Hematopoietic multipotent progenitor cell treated with erythropoietin and hydrocortisone succinate and interleukin-3 and kit ligand, for 8 days (in vitro differentiated cells): ENCODE measurements around the gene ZNF157.
"Not testable (repeated sequence)": the region's sequence is repeated elsewhere in the genome, so short reads cannot be mapped to it uniquely, and the experiment has no call there.

Experiments used
- DNase-seq: peaks from one replicate; pipeline ENCODE4 v3.0.0-alpha.2; 2015

The ZNF157 gene

DNA sequence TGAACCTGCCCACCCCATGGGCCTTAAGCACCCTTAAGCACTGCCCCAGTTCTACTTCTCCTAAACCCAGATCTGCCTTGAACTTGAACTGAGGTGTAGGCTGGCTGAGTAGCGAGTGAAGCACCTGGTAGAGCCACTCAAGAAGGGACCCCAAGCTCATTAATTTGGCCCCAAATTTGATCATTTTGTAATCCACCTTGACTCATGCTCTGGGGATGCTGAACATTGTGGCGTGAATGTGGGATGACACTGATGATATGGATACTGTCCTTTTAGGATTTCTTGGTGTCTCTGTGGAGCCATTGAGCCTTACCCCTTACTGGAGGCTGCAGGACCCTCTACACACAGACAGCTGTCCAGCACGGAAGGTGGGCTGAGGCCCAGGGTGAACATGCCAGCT lies at the start of gene ZNF157:
ZNF157 (plus strand) TSS at position 301 of the 400 bp plus-strand sequence; CDS start at position 392, 91 bp downstream.
- no peak for DNase-seq

DNA sequence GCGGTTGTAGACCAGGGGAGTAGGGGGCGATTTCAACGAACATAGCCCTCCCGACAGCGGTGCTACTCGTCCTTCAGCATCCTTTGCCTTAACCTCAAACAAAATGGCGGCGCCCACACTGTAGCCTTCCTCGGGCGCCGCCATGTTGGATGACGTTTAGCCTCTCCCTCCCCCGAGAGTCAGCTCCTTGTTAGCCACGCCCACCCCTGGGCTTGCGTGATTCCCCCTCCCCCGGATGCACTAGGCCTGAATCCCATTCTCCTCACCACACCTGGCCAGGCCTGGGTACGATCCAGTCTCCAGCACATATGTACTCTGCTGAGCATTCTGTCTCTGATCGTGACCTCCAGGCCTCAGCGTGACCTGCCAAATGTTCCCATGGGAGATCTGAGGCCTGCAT lies 49.0 kb upstream of the ZNF157 start:
- DNase-seq: no peak

DNA sequence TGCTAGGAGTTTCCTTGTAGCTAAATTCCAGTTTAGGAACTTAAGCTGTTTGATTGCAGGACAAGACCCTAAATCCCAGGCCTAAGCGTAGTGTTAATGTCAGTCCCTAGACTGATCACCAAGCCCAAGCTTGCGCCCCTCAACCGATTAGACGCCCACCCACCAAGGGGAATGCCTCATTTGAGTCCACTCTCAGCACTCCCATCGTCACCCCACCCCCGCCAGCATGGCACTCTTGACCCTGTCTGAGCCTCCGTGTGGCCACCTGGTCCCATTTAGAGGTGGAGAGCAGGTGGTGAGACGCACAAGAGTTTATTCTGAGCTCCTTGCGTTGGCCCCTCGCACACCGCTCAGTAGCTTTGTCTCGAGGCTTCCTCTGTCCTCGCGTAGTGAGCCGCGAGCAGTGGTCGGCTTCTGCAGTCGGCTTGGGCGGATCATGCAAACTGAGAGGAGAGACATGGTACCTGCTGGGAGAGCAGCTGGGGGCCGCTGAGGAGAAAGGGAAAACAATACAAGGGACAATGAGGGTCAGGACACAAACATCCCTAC lies 48.5 kb upstream of the ZNF157 start:
- no peak for DNase-seq

DNA sequence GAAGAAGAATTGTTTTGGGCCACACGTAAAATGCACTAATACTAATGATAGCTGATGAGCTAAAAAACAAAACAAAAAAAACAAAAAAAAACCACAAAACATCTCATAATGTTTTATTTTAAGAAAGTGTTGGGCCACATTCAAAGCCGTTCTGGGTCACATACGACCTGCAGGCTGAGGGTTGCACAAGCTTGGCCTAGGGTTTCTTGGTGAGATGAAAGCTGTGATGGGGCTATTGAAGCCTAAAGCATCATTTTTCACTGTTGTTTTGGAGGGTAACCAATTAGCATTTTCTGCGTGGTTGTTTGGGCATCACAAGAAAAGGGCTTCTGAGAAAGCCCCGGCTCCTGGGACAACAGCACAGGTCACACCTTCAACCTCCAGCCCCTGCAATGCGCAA lies 42.5 kb upstream of the ZNF157 start:
- DNase-seq: no peak

DNA sequence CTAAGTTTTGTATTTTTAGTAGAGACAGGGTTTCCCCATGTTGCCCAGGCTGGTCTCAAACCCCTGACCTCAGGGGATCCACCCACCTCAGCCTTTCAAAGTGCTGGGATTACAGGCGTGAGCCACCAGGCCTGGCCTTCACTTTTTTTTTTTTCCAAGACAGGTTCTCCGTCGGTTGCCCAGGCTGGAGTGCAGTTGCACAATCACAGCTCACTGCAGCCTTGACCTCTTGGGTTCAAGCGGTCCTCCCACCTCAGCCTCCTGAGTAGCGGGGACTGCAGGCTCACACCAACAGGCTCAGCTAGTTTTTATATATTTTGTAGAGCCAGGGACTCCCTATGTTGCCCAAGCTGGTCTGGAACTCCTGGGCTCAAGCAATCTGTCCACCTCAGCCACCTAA lies 37.6 kb upstream of the ZNF157 start:
- not testable (repeated sequence) for DNase-seq

DNA sequence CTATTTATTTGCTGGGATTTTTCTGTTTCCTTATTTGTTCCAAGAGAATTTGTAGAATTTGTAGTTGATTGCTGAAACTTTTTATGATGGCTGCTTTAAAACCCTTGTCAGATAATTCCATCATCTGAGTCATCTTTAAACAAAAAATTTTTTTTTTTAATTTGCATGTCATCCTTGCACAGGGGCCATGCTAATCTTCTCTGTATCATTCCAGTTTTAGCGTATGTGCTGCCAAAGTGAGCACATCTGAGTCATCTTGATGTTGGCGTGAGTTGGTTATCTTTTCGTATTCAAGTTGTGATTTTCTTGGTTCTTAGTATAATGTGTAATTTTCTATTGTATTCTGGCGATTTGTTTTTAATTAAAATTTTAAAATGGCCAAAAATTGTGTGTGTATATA lies 18.7 kb upstream of the ZNF157 start:
- DNase-seq: peak; percentile 2

DNA sequence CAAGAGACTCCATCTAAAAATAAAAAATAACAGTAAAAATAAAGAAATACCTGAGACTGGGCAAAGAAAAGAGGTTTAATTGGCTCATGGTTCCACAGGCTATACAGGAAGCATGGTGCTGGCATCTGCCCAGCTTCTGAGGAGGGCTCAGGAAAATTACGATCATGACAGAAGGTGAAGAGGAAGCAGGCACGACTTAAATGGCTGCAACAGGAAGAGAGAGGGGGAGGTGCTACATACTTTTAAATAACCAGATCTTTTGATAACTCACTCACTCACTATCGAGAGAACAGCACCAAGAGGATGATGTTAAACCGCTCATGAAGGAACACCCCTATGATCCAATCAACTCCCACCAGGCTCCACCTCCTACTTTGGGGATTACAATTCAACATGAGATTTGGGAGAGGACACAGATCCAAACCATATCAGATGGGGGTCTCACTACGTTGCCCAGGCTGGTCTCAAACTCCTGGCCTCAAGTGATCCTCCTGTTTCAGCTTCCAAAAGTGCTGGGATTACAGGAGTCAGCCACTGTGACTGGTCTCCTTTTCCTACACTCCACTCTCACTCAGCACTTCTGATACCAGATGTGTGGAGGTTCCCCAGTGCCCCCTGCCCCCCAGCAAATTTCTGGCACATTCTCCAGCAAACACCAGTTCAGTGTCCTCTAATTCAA lies 11.9 kb upstream of the ZNF157 start:
- peak; percentile 1 for DNase-seq

DNA sequence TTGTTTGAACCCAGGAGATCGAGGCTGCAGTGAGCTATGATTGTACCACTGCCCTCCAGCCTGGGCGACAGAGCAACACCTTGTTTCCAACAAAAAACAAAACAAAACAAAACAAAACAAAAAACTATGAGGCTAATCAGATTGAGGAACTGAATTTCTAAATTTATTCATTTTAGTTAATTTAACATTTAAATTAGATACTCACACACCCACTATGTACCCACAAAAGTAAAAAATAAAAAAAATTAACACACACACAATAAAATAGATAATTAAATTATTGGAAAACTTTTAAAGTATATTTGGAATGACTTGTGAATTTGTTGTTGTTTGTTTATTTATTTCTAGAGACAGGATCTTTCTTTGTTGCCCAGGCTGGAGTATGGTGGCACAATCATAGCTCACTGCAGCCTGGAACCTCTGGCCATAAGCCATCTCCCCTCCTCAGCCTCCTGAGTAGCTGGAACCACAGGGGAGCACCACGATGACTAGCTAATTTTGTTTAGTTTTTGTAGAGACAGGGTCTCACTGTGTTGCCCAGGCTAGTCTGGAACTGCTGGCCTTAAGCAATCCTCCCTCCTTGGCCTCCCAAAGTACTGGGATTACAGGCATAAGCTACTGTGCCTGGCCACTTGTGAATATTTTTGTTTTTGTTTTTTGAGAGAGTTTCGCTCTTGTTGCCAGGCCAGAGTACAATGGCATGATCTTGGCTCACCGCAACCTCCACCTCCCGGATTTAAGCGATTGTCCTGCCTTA lies 9.8 kb upstream of the ZNF157 start:
- DNase-seq: no peak

DNA sequence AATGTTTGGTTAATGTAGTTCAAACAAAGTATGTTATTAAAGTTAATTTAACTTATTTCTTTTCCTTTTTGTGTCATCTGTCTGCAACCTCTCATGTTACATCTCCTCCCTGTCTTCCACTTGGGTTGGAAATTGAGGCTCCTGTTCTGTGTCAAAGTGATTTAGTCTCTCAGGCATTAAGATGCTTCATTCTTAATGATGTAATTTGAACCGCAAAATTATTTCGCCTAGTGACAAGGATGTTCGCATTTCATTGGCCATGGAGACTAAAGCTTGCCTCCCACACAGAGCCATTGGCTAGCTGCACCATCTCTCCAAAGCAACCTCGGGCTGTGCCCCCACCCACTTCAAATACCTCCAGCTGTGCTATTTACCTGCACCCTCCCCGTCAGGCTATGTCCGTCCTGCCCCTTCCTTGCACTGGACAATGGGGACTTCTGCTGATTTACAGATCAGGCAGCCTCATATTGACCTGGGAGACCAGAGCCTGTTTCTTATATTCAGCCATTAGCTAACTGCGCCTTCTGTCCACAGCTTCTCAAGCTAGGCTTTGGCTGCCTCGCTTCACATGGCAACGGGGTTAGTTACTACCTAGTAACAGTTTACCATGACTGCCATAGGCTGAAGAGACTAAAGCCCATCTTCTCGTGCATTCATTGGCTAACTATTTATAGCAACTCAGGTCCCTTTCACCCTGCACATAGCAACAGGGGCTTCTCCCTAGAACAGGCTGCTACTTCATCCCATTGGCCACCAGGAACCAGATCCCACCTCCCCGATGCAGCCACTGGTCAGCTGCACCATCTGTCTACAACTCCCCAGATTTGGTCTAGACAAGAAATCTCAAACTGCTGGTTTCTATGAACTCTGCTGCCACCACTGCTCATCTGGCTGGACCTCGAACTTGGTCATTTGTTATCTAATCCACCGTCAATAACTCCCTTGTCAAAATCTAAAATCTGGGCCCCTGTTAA lies 8.6 kb upstream of the ZNF157 start:
- DNase-seq: peak; percentile 39

DNA sequence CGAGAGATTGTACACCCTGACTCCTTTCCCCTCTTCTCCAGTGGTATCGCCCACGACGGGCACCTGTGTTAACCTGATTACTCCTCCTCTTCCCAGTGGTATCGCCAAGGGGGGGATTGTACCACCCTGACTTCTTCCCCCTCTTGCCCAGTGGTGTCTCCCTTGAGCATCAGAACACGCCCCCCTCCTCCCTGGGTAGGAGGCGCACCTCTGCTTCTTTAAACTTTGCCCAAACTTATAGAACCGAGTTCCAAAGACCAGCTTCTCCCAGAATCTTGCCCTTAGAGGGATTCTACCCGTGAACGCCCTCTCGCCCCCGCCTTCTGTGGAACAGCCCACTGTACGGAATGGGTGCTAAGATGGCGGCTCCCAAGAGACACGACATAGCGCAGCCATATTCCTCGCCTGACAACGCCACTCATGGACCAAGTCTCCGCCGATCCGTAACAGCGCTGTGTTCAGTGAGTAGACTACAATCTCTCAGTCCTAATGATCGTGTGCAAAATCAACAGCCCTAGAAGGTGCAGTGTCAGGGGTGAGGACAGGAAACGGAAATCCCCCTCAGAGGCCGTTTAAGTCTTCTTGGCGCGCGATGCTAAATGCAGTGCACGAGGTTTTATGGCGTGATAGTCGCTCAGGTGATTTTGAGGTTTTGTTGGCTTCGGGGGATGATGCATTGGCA lies 4.2 kb upstream of the ZNF157 start:
- DNase-seq: peak; percentile 74

DNA sequence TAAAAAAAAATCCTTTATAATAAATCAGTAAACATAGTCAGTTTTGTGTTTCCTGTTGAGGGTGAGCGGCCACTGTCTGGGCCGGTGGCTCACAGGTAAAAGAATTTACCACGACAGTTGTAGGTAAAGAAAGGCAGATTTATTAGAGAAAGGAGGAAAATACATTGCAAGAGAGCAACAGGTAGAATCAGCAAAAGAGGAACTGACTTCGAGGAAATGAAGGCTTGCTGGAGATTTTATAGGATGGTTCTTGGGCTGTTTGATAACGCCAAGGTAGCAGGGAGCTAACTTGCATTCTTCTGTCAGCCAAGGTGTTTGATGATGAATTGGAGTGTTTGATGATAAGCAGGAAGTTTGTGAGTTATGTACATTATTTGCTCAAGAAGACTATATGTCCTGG lies 2.8 kb downstream of the ZNF157 start:
- DNase-seq: no peak

DNA sequence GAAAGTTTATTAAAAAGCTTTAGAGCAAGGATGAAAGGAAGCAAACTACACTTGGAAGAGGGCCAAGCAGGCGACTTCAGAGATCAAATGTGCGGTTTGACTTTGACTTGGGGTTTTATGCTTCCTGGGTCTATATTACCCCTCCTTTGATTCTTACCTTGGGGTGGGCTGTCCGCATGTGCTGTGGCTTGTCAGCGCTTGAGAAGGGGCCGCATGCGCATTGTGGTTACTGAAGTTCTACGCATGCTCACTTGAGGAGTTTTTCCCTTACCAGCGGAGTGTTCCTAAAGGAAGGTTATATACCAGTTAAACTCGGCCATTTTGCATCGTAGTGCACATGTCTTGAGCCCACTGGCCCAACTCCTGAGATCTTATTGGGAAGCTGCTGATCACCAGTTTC lies 9.9 kb downstream of the ZNF157 start:
- peak; percentile 78 for DNase-seq

DNA sequence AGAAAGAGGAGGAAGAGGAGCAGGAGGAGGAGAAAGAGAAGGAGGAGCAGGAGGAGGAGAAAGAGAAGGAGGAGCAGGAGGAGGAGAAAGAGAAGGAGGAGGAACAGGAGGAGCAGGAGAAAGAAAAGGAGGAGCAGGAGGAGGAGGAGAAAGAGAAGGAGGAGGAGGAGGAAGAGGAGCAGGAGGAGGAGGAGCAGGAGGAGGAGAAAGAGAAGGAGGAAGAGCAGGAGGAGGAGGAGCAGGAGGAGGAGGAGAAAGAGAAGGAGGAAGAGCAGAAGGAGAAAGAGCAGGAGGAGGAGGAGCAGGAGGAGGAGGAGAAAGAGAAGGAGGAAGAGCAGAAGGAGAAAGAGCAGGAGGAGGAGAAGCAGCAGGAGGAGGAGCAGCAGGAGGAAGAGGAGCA lies 10.5 kb downstream of the ZNF157 start:
- DNase-seq: peak; percentile 58

DNA sequence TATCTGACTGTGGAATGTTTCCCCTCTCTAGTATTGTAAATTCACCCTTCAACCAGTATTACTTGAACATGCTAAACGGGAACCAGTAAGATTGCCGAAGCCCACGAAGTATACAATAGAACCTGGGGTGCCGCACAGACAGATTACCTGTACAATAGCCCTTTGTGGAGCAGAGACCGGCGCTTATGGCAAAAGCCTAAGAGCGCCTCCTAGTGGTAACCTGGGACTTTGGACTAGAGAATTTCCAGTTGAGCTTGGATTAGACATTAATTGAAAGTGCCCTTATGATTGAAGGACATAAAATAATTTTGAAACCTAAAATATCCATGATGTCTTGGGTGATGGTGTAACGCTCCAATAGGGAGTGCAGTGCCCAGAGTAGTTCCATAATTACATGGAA lies 14.1 kb downstream of the ZNF157 start:
- DNase-seq: peak; percentile 68

DNA sequence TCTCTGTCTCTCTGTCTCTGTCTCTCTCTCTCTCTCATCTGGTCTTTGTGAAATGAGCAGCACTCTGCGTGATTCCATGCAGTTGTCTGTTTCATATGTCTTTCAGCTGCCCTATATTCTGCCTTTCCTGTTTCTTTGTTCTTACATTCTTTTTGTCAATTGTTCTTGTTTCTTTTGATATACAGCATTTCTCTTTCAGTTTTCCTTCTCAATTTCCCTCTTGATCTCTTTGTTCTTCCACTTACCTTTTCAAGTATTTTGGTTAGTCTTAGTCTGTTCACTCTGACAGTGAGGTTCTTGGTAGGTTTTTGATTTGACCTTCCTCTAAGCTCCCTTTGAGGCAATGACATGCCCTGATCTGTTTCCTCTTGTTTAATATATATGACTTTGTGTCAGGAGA lies 20.4 kb downstream of the ZNF157 start:
- DNase-seq: no peak

DNA sequence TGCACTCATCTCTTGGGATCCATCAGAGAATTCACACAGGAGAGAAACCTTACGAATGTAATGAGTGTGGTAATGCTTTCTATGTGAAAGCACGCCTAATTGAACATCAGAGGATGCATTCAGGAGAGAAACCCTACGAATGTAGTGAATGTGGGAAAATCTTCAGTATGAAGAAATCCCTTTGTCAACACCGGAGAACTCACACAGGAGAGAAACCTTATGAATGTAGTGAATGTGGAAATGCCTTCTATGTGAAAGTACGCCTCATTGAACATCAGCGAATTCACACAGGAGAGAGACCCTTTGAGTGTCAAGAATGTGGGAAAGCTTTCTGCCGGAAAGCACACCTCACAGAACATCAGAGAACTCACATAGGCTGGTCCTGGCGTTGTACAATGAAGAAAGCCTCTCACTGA lies 42.8 kb downstream of the ZNF157 start:
- no peak for DNase-seq

DNA sequence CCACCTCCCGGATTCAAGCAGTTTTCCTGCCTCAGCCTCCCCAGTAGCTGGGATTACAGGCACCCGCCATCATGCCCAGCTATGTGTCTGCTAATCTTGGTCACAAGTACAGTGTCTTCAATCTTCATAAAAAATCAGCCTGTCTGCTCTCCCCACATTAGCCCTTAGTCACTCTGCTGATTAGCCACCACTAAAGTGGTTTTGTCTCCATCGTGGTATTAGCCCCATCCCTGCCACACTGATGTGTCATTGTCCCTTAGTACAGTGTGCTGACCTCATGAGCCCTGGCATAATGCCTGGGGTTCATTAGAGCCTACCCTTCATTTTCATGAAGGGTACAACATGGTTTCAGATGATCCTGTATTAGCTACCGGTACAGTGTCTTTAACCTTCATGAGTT lies 49.9 kb downstream of the ZNF157 start:
- DNase-seq: peak; percentile 43

DNA sequence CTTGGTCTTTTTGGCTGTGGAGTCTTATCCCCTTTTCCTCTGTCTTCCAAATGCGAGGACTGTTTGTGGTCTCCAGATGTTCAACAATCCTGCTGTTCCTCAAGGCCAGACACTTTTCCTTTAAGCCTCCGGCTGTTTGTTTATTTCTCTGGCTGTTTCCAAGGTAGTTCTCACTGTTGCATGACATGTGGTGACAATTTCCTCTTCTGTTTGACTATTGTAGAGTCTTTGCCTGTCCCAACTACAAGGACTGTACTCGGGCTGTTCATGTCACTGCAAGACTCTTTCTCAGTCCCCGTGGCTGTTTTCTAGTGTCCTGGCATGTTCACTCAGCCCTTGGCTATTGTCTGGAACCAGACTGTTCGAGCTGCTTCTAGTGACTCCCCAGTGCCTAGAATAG lies 50.6 kb downstream of the ZNF157 start:
- DNase-seq: no peak

DNA sequence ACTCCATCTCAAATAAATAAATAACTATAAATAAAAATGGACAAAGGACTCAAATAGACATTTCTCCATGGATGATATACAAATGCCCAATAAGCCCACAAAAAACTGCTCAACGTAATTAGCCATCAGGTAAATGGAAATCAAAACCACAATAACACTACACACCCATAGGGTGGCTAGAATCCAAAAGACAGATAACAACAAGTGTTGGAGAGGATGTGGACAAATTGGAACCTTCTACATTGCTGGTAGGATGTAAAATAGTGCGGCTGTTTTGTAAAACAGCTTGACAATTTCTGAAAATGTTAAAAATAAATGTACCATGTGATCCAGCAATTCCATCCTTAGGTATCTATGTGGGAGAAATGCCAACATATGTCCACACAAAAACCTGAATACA lies 52.1 kb downstream of the ZNF157 start:
- DNase-seq: no peak

DNA sequence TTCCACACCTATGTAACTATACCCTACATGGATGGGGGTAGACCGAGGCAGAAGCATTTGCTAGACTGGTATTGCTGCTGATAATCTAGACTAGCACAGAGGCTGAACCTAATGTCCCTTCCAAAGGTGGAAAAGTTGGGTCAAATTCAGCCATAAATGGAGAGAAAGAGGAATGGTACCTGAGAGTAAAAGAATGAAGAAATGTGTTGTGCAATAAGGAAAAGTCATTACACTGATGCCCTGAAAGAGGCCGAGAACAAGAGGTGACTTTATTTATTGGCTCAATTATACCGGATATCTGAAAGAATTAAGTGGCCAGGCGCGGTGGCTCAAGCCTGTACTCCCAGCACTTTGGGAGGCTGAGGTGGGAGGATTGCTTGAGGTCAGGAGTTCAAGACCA lies 60.5 kb downstream of the ZNF157 start:
- no peak for DNase-seq

DNA sequence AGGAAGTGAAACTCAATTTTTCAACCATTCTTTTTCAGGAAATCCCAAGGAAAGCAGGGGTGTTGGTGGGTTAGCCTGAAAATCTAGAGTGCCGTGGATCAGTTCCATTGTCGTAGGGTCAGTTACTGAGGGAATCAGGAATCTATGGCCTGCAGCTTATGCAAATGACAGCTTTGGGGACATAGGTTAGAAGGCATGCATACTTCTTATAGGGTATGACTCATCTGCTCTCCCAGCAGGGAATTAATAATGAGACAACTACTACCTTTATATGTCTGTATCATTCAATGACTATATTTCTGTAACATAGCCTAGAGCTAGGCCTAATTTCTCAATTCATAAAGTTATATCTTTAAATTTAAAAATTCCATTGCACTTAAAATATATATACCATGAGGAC lies 76.1 kb downstream of the ZNF157 start:
- DNase-seq: no peak

DNA sequence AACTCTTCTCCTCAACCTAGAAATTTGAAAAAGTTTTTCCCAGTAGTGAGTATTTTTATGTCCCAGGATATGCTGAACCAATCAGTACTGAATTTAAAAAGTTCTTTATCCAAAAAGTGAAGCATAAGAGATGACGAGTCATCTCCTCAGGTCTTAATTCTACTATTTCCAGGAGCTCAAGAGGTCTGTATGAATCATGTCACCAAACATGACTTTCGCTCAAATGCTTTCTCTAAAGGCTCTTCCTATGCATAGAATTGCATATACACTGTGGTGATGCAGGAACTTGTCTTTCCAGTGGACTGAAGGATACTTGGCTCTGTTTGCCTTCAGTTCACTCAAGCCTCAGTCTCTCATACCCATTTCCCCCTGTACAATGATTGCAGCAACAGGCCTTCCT lies 76.6 kb downstream of the ZNF157 start:
- DNase-seq: no peak

DNA sequence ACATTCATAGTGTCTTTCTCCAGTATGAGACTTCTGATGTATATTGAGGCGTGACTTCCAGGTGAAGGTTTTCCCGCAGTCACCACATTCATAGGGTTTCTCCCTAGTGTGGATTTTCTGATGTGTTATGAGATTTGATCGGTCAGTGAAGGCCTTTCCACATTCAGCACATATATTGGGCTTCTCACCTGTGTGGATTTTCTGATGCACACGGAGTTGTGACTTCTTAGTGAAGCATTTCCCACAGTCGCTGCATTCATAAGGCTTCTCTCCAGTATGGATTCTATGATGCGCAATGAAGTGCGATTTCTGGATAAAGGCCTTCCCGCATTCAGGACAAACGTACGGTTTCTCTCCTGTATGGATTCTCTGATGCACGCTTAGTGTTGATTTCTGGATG lies 77.2 kb downstream of the ZNF157 start:
- no peak for DNase-seq
